Astrocyte (in vitro differentiated cells and primary cell): Measurements from ENCODE around the gene CAGE1.

ENCODE experiments used
- EZH2 ChIP-seq: IDR thresholded peaks from 2 replicates; pipeline ENCODE4 v1.6.1; 2012; ENCODE audit warnings: mild to moderate bottlenecking, low read length, inconsistent platforms; ENCODE audit not compliant: insufficient read depth
- TF ChIP-seq, protein P1 (sequence below): IDR thresholded peaks from 2 replicates; pipeline ENCODE4 v1.5.1; 2011; ENCODE audit warnings: low read depth, mild to moderate bottlenecking, inconsistent platforms, low read length, moderate library complexity; ENCODE audit not compliant: insufficient read depth

DNA sequence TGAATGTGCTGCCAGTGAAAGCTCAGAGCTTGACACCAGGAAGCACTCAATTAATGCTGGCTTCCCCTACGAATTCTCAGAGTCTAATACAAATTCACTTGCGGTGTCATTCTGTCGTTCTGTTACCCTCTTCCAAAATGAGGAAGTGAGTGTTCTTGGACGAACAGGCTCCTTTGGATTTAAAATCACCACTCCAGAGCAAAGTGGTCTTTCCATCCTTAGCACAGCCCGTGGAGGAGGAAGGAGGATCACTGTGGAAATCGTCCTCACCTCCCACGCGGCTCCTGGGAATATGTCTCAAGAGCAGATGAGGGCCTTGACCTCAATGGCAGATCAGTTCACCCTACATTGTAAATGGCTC lies 41.8 kb upstream of the CAGE1 start:
- no peak for TF ChIP-seq EZH2
- TF ChIP-seq, protein P1, sequence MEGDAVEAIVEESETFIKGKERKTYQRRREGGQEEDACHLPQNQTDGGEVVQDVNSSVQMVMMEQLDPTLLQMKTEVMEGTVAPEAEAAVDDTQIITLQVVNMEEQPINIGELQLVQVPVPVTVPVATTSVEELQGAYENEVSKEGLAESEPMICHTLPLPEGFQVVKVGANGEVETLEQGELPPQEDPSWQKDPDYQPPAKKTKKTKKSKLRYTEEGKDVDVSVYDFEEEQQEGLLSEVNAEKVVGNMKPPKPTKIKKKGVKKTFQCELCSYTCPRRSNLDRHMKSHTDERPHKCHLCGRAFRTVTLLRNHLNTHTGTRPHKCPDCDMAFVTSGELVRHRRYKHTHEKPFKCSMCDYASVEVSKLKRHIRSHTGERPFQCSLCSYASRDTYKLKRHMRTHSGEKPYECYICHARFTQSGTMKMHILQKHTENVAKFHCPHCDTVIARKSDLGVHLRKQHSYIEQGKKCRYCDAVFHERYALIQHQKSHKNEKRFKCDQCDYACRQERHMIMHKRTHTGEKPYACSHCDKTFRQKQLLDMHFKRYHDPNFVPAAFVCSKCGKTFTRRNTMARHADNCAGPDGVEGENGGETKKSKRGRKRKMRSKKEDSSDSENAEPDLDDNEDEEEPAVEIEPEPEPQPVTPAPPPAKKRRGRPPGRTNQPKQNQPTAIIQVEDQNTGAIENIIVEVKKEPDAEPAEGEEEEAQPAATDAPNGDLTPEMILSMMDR = no peak
